ENCODE results near the gene CASK. TPM values are rescaled to one million over a fixed set of nuclear protein-coding genes. Genes with fewer than 3 reads are reported as not detected.
"Not testable (repeated sequence)": the region's sequence is repeated elsewhere in the genome, so short reads cannot be mapped to it uniquely, and the experiment has no call there.

CASK gene
- total RNA-seq, 1 donor from 2014 or later: 15.1 TPM

- DNase-seq (ENCODE audit: low read depth, low spot score): no peak
These were observed 188.8 kb downstream of the CASK start for GRCh38 chrX:41734530-41734929.

- DNase-seq (ENCODE audit: low read depth, low spot score): no peak
These were observed 189.4 kb downstream of the CASK start for GRCh38 chrX:41733939-41734338.

DNA sequence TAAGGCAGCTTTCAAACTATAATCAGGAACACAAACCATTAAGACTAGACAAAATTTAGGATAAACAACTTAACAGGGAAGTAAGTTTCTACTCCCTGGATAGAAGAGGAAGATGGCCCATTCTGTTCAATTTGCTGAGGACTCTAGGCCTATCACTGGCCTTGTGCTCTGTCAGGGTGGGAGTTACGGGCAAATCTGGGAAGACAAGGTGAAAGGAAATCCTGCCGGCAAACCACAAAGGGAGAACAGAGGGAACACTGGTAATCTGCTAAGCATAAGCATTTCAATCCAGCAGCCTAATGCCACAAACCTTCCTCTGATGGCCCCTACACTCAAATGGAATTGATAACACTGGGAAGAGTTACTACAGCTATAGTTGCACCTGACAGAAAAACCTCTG, 191.1 kb downstream of the CASK start:
- no peak for DNase-seq (ENCODE audit: low read depth, low spot score)

- DNase-seq (ENCODE audit: low read depth, low spot score): no peak
These were observed 193.3 kb downstream of the CASK start for GRCh38 chrX:41730081-41730480.

- DNase-seq (ENCODE audit: low read depth, low spot score): no peak
These were observed 195.2 kb downstream of the CASK start for GRCh38 chrX:41728125-41728524.

- no peak for DNase-seq (ENCODE audit: low read depth, low spot score)
These were observed 199.5 kb downstream of the CASK start, which contains the start of gene GPR82 for GRCh38 chrX:41723826-41724225. GPR82 (plus strand) TSS chrX:41724181; CDS start chrX:41727027, 2,846 bp downstream.

- no peak for DNase-seq (ENCODE audit: low read depth, low spot score)
These were observed 200.3 kb downstream of the CASK start for GRCh38 chrX:41722816-41723618.

- no peak for DNase-seq (ENCODE audit: low read depth, low spot score)
These were observed 201.1 kb downstream of the CASK start for GRCh38 chrX:41722214-41722613.

GRCh38 chrX:41721590-41721989, 201.8 kb downstream of the CASK start:
- DNase-seq (ENCODE audit: low read depth, low spot score): no peak

- DNase-seq (ENCODE audit: low read depth, low spot score): no peak
These were observed 203.1 kb downstream of the CASK start for GRCh38 chrX:41720125-41720779.

GRCh38 chrX:41719610-41720009, 203.7 kb downstream of the CASK start:
- not testable (repeated sequence) for DNase-seq (ENCODE audit: low read depth, low spot score)

- no peak for DNase-seq (ENCODE audit: low read depth, low spot score)
These were observed 204.7 kb downstream of the CASK start for GRCh38 chrX:41718481-41719235.

DNA sequence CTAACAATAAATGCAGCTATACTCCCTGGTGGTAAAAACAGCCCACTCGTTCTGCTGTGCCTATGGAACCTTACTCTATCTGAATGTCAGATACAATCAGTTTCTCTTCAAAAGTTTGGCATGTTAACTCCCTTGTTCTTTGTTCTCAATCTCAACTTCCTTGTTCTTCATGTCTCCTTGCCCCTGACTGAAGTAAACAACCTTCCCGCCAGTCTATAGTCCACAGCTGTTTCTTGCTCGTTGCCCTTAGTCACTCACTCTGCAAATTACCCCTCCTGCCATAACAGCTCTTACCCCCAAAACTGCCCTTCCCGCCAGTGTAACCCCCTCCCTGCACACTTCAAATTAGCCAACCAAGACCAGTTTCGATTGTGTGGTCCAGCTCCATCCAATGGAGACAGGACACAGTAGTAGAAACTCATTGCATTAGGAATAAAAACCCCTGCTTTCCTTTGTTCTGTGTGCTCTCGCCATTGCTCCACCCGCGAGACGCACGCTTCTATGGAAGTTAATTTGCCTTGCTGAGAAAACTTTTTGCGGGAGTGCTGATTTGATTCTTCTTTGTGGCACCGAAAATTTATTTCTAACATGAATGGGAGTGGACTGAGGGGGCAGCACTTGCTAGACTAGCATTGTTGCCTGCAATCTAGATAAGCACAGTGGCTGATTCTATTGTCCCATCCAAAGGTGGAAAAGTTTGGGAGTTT, 206.4 kb downstream of the CASK start:
- DNase-seq (ENCODE audit: low read depth, low spot score): no peak

- DNase-seq (ENCODE audit: low read depth, low spot score): no peak
These were observed 207.1 kb downstream of the CASK start for GRCh38 chrX:41716222-41716621.

GRCh38 chrX:41711021-41711667, 212.2 kb downstream of the CASK start:
- DNase-seq (ENCODE audit: low read depth, low spot score): no peak

GRCh38 chrX:41708486-41708885, 214.9 kb downstream of the CASK start:
- no peak for DNase-seq (ENCODE audit: low read depth, low spot score)

DNA sequence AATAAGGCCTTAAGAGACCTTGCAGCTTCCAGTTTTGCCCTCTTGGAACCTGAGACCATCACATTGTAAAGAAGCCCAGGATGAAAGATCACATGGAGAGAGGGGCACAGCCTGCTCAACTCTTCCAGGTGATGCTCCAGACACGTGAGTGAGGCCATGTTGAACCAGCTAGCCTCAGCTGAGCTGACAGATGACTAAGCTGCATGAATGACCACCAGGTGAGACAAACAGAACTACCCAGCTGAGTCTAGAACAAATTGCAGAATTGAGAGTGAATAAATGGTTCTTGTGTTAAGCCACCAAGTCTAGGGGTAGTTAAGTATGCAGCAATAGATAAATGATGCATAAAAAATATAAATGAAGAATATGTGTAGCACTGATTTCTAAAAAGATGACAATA, 216.1 kb downstream of the CASK start:
- no peak for DNase-seq (ENCODE audit: low read depth, low spot score)

GRCh38 chrX:41705680-41706374, 217.5 kb downstream of the CASK start:
- no peak for DNase-seq (ENCODE audit: low read depth, low spot score)

GRCh38 chrX:41705042-41705441, 218.3 kb downstream of the CASK start:
- no peak for DNase-seq (ENCODE audit: low read depth, low spot score)

DNA sequence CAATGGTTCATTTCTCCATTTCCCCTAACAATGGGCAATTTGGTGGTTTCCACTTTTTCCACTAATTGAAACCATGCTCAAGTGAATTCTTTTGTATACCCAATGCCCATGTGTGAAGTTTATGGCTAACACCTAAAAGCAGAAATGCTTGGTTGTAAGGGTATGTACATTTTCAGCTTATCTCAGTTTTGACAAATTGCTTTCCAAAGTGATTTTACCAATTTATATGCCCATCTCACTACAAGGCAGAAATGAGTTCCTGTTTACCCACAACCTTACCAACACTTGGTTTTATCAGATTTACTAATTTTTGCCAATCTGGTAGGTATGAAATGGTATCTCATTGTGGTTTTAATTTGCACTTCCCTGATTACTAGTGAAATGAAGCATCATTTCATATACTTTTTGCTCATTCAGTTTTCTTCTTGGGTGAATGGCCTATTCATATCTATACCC, 219.8 kb downstream of the CASK start:
- no peak for DNase-seq (ENCODE audit: low read depth, low spot score)

All from pulmonary artery endothelial cell (primary cell).